GM19025 (cell line): Measurements from ENCODE around the gene MGAT3.

Experiments used
- ATAC-seq: cut with Tn5 transposase; IDR thresholded peaks from one replicate; pipeline ENCODE4 v1.9.1; 2021; ENCODE audit warnings: mild to moderate bottlenecking, low read depth, moderate library complexity; ENCODE audit not compliant: unreplicated experiment

Gene MGAT3

DNA sequence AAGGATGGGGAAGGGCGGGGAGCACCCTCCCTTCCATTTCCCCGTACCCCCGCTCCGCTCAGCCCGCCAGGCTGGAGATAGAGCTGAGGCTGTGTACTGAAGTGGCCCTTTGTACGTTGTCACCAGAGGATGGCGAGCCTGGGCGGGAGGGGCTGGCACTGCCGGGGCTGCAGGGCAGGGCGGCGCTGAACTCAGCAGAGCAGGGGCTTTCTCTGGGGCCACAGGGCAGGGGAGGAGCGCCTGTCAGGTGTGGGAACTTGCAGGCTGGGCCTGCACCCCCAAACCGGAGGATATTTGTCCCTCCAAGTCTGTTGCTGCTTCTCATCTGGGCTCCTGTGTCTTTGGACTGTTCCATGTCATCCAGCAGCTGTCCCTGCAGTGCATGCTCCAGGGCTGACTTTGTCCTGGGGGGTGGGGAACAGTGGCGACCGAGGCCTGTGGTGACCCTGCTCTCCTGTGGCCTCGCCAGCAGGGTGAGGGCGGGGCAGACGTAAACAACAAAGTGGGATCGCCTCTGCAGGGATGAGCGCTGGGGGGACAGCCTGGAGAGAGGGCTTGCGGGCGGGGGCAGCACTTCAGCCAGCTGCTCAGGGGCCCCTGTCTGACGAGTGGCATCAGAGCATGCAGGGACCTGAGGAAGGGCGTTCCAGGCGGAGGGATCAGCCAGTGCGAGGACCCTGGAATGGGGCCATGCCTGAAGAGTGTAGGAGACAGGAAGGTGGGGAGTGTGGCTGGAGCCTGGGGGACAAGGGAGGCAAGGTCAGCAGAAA, 13.1 kb downstream of the MGAT3 start:
- ATAC-seq, result no peak

DNA sequence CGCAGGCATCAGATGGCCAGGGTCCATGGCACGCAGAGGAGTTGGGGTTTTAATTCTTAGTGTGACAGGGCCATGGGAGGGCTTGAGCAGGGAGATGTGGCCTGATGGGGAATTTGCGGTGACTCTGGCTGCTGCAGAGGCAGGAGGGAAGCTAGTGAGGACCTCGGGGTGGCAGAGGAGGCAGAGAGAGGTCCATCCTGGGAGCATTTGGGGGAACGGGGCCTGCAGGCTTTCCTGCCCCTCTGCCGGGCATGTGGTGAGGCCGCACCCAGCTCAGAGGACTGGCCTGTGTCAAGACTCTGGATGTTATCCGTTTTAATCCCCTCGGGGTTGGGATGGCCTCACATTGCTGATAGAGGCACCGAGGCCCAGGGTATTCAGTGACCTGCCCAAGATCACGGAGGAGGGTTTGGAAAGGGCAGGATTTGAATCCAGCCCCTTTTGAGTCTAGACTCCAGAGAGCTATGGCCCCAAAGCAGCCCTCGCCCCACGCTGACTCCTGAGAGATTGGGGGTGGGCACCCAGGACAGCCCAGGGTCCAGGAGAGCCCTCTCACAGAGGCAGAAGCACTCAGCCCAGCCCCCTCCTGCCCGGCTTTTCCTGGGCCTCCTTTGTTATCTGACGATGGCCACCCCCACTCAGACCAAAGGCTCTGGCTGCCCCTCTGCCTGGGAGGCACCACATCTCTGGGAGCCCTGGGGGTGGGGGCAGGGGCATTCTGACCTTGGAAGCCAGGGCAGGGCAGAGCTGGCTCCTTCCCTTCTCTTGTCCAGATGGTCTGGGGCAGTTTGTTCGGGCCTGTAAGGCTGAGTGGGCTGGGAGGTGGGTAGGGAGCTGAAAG, 13.9 kb downstream of the MGAT3 start:
- no peak for ATAC-seq

DNA sequence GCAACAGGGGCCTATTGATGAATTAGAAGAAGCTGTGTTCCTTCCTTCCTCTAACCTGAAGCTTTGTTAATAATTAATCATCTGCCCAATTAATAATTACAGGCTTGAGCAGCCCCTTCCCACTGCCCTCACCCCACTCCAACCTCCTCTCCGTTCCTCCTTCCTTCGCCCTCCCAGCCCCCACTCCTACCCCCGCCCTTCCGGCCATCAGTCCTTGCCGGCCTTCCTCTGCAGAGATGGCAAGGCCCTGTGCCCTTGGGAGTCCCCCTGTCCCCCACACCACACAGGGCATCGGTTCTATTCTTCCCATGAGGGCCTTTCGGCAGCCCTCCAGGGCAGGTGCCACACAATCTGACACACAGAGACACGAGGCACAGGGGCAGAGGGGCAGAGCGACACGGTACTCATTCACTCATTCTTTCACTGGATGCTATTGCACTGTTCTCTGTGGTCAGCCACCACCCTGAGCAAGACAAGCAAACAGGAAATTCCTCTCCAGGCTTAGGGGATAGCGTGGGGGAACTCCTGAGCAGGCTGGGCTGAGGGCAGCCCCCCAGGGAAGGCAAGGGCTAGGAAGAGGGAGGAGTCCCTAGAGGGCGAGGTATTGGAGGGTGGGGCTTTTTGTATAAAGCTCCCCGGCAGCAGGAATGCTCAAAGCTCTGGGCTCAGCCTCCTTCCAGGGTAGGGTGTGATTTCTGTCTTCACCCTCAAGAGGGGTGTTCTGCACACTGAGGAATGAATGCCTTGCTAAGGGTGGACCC, 14.7 kb downstream of the MGAT3 start:
- ATAC-seq, result peak; percentile 71

DNA sequence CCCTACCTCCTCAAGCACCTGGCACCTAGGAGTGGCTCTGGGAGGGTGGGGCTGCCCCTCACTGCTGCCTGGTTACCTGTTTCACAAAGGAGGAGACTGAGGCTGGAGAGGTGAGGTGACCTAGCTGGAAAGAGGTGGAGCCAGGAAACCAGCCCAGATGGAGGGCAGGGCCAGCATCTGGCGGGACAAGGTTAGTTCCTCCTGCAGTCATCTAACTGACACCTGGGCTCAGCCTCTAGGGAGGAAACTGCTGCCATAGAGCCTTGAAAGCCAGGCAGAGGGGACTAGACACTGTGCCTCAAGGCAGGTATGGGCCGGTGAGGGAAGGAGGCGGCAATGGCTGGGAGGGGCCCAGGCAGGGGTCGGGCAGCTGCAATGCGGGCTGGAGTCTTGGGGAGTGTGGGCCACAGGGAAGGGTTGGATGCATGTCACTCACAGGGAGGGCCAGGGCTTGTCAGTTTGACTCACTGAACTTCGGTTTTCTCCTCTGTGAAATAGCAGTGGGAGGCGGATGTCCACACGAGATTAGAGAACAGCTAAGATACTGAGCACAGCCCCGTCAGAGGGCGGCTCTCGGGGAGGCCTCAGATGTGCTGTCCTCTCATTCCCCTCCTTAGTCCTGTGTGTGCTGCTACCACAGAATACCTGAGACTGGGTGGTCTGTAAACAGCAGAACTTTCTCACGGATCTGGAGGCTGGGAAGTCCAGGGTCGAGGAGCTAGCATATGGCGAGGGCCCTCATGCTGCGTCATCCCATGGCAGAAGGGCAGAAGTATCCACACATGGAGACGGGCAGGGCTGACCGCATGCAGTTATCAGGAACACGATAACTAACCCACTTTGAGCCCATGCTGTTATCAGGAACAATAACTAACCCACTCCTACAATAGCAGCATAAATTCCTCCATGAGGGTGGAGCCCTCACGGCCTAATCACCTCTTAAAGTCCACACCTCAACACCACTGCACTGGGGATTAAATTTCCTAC, 16.1 kb downstream of the MGAT3 start:
- no peak for ATAC-seq

- no peak for ATAC-seq
Observed at GRCh38 chr22:39473851-39474250, 17.0 kb downstream of the MGAT3 start.

- ATAC-seq, result no peak
Observed at GRCh38 chr22:39474351-39475111, 17.7 kb downstream of the MGAT3 start.

GRCh38 chr22:39475337-39475736, 18.5 kb downstream of the MGAT3 start:
- ATAC-seq, result no peak

- no peak for ATAC-seq
Observed at GRCh38 chr22:39475902-39476301, 19.1 kb downstream of the MGAT3 start.

DNA sequence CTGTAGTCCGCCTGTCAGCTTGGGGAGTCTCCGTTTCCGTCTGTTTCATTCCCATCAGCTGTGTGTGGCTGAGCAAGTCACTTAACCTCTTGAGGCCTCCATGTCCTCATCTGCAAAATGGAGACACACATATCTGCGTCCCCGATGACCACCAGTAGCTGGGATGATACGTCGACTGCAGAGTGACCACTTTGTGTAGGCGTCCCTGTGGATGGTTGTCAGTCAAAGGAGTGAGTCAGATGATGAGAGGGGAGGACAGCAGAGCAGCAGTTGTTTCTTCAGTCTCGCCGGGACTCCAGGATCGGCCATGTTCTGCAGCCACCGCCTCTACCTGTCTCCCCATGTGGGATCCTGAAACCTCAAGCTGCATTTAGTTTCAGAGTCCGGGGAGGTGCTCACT, 19.9 kb downstream of the MGAT3 start:
- no peak for ATAC-seq

GRCh38 chr22:39477542-39477941, 20.7 kb downstream of the MGAT3 start:
- no peak for ATAC-seq

DNA sequence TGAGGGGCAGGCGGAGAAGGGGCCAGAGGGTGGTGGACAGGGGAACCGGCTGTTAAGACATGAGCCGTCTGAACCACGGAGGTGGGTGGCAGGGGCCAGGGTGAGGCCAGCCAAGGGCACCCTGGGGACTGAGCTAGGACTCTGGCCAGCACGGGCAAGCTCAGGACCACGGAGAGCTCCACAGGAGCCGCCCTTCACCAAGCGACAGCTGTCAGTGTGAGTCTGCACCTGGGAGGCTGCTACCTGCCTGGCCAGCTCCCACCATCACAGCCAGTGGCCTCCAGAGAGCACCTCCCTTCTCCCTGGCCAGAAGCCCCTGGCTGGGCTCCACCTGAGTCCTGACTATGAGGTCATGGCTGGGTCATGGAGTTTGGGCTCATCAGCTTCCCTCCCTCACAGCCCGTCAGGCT, 21.6 kb downstream of the MGAT3 start:
- ATAC-seq, result no peak

- no peak for ATAC-seq
Observed at GRCh38 chr22:39479254-39479653, 22.4 kb downstream of the MGAT3 start.

GRCh38 chr22:39480557-39480956, 23.7 kb downstream of the MGAT3 start:
- ATAC-seq, result no peak

GRCh38 chr22:39481054-39481453, 24.2 kb downstream of the MGAT3 start:
- no peak for ATAC-seq

- ATAC-seq, result no peak
Observed at GRCh38 chr22:39481595-39481994, 24.8 kb downstream of the MGAT3 start.

- ATAC-seq, result no peak
Observed at GRCh38 chr22:39482768-39483167, 26.0 kb downstream of the MGAT3 start.

DNA sequence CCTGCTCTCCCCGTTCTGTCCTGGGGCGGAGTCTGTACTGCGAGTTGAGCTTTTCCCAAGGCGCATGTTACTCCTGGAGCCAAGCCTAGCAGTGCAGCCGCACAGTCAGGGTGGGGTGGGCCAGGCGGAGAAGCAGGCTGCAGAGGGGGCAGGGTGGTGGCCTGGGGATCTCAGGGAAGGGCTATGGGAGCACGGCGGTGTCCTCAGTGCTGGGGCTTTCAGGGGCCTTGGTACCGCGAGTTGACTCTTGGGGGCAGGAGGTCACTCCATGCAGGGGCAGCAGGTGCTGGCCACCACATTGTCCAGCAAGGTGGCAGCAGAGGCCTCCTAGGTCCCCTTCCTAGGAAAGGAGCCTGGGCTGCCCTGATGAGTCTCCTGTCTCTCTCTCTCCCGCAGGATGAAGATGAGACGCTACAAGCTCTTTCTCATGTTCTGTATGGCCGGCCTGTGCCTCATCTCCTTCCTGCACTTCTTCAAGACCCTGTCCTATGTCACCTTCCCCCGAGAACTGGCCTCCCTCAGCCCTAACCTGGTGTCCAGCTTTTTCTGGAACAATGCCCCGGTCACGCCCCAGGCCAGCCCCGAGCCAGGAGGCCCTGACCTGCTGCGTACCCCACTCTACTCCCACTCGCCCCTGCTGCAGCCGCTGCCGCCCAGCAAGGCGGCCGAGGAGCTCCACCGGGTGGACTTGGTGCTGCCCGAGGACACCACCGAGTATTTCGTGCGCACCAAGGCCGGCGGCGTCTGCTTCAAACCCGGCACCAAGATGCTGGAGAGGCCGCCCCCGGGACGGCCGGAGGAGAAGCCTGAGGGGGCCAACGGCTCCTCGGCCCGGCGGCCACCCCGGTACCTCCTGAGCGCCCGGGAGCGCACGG, 30.4 kb downstream of the MGAT3 start:
- ATAC-seq, result no peak

DNA sequence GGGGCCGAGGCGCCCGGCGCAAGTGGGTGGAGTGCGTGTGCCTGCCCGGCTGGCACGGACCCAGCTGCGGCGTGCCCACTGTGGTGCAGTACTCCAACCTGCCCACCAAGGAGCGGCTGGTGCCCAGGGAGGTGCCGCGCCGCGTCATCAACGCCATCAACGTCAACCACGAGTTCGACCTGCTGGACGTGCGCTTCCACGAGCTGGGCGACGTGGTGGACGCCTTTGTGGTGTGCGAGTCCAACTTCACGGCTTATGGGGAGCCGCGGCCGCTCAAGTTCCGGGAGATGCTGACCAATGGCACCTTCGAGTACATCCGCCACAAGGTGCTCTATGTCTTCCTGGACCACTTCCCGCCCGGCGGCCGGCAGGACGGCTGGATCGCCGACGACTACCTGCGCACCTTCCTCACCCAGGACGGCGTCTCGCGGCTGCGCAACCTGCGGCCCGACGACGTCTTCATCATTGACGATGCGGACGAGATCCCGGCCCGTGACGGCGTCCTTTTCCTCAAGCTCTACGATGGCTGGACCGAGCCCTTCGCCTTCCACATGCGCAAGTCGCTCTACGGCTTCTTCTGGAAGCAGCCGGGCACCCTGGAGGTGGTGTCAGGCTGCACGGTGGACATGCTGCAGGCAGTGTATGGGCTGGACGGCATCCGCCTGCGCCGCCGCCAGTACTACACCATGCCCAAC, 31.2 kb downstream of the MGAT3 start:
- ATAC-seq, result no peak
